Calu3 (cell line): Measurements from ENCODE around the gene CCKAR. TPM values are rescaled to one million over a fixed set of nuclear protein-coding genes. Genes with fewer than 3 reads are reported as not detected.

Experiments used
- BruUV-seq: library from RNA; stranded (reverse); fragments of 400-500 nt; replicated peaks from 2 replicates; lab custom pipeline; 2021; lab: Mats Ljungman, UMichigan
- CTCF ChIA-PET: fragments of 300-600 bp; sonication (Branson Sonifier 250); formaldehyde crosslinking; loops from one replicate; lab custom pipeline; 2022; ENCODE audit warnings: antibody characterized with exemption; lab: Charles Lee
- DNase-seq: peaks from one replicate; pipeline ENCODE4 v3.0.0; 2022
- H3K27ac Mint-ChIP-seq: one replicate; pipeline ENCODE4 v1.8.0; 2022; ENCODE audit warnings: mixed read lengths; ENCODE audit not compliant: unreplicated experiment
- H3K27me3 Mint-ChIP-seq: one replicate; pipeline ENCODE4 v1.8.0; 2022; ENCODE audit warnings: mixed read lengths; ENCODE audit not compliant: unreplicated experiment
- H3K36me3 Mint-ChIP-seq: one replicate; pipeline ENCODE4 v1.8.0; 2022; ENCODE audit warnings: mild to moderate bottlenecking, moderate library complexity, mixed read lengths; ENCODE audit not compliant: insufficient read depth, unreplicated experiment
- H3K4me1 Mint-ChIP-seq: one replicate; pipeline ENCODE4 v1.8.0; 2022; ENCODE audit warnings: mild to moderate bottlenecking, low read depth, mixed read lengths; ENCODE audit not compliant: unreplicated experiment
- H3K4me3 Mint-ChIP-seq: one replicate; pipeline ENCODE4 v1.8.0; 2022; ENCODE audit warnings: mild to moderate bottlenecking, low read depth, moderate library complexity, mixed read lengths; ENCODE audit not compliant: unreplicated experiment
- H3K9me3 Mint-ChIP-seq: one replicate; pipeline ENCODE4 v1.8.0; 2022; ENCODE audit warnings: low read depth, mixed read lengths; ENCODE audit not compliant: unreplicated experiment
- intact Hi-C: fragments of 100-400 bp; cut with micrococcal nuclease; formaldehyde crosslinking; loops from one replicate; pipeline ENCODE4 v1.10.0; 2022; ENCODE audit not compliant: unreplicated experiment
- total RNA-seq: library from RNA; stranded (reverse); gene quantifications from 2 replicates; pipeline ENCODE4 v1.2.3, GENCODE V29; 2022
- TF ChIP-seq, protein P1 (sequence below): fragments of 200-600 bp; IDR thresholded peaks from one replicate; pipeline ENCODE4 v1.8.0; 2022; ENCODE audit warnings: antibody characterized with exemption; ENCODE audit not compliant: unreplicated experiment

The CCKAR gene
- total RNA-seq, 1 experiment from 2014 or later = not detected

DNA sequence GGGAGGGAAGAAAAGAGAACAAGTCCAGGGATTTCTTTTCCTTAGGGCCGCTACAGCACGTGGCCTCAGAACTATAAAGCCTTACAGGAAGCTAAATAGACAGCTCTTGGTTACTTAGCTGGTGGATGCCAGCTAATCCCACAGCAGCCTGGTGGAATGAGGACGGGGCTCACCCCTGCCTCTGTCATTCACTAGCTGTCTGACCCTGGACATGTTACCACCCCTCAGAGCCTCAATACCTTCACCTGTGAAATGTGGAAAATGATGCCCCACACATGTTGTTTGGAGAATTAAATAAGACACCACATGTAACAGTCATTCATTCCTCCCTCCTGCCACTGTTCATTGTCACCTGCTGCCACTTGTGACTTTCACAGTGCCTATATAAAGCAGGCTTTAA lies 15.7 kb downstream of the CCKAR start:
- CTCF ChIA-PET = no interaction called here
- Mint-ChIP-seq H3K27me3 (peaks cover 18% of the 10 kb centered on the region), H3K4me3 (no peak overlapping the region), H3K36me3 (no peaks in the 10 kb centered on the region), H3K4me1 (no peaks in the 10 kb centered on the region), H3K9me3 (no peaks in the 10 kb centered on the region), H3K27ac (no peak overlapping the region)
- no TSS peak for BruUV-seq
- DNase-seq = no peak
- TF ChIP-seq, protein P1, sequence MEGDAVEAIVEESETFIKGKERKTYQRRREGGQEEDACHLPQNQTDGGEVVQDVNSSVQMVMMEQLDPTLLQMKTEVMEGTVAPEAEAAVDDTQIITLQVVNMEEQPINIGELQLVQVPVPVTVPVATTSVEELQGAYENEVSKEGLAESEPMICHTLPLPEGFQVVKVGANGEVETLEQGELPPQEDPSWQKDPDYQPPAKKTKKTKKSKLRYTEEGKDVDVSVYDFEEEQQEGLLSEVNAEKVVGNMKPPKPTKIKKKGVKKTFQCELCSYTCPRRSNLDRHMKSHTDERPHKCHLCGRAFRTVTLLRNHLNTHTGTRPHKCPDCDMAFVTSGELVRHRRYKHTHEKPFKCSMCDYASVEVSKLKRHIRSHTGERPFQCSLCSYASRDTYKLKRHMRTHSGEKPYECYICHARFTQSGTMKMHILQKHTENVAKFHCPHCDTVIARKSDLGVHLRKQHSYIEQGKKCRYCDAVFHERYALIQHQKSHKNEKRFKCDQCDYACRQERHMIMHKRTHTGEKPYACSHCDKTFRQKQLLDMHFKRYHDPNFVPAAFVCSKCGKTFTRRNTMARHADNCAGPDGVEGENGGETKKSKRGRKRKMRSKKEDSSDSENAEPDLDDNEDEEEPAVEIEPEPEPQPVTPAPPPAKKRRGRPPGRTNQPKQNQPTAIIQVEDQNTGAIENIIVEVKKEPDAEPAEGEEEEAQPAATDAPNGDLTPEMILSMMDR = no peak
- intact Hi-C loops = no loop called here

DNA sequence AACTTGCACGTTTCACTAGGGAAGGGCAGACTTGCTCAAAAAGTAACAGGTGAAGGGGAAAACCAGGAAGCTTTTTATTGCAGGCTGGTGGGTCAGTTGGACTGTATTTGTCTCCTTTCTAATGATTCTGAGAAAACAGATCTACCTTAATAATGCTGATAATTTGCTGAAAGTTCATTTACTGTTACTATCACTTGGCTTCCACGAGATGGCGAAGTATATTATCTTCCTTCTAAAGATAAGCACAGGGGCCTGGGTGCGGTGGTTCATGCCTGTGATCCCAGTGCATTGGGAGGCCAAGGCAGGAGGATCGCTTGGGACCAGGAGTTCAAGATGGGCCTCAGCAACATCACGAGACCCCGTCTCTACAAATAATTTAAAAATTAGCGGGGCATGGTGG lies 16.4 kb downstream of the CCKAR start:
- BruUV-seq = no TSS peak
- Mint-ChIP-seq H3K9me3 (no peaks in the 10 kb centered on the region), H3K27ac (no peak overlapping the region), H3K4me1 (no peaks in the 10 kb centered on the region), H3K4me3 (no peak overlapping the region), H3K36me3 (no peaks in the 10 kb centered on the region), H3K27me3 (peaks cover 22% of the 10 kb centered on the region)
- intact Hi-C loops = no loop called here
- CTCF ChIA-PET = no interaction called here
- TF ChIP-seq, protein P1 = no peak
- no peak for DNase-seq

DNA sequence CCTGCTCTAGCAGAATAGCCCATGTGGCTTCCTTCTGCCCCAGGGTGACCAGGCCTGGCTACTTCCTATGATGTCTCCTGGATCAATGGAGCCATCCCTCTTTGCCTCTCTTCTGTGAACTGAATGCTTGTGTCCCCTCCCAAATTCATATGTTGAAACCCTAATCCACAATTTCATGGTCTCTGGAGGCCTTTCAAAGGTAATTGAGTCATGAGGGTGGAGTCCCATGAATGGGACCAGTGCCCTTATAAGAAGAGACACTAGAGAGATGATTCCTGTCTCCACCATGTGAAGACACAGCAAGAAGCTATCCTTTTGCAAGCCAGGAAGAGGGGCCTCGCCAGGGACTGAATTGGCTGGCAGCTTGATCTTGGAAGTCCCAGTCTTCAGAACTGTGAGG lies 18.4 kb downstream of the CCKAR start:
- peaks cover 42% of the 10 kb centered on the region for H3K27me3 Mint-ChIP-seq
- DNase-seq = no peak

DNA sequence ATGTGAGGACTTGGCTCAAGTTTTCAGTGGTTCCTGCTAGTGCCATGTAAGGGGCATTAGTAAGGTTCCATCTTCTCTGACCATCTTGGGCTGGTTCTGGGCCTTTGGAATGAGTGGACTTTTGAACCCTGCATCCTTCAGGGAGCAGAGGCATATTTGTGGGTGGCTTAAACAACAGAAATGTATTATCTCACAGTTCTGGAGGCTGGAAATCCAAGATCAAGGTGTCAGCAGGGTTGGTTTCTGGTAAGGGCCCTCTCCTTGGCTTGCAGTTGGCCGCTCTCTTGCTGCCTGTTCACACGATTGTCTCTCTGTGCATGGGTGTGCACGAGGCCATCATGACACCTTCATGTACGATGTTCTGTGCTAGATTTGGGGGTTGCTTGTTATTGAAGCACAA lies 21.3 kb downstream of the CCKAR start:
- peaks cover 54% of the 10 kb centered on the region for H3K27me3 Mint-ChIP-seq
- H3K4me1 Mint-ChIP-seq = no peaks in the 10 kb centered on the region
- intact Hi-C loops = no loop called here
- no peak for DNase-seq
- CTCF ChIA-PET = no interaction called here
- BruUV-seq = no TSS peak
- no peak overlapping the region for H3K27ac Mint-ChIP-seq
- H3K9me3 Mint-ChIP-seq = no peaks in the 10 kb centered on the region
- TF ChIP-seq, protein P1 = no peak
- no peak overlapping the region for H3K4me3 Mint-ChIP-seq
- H3K36me3 Mint-ChIP-seq = no peaks in the 10 kb centered on the region

More for the DNA sequence above, 18.4 kb downstream of the CCKAR start:
- Mint-ChIP-seq H3K9me3 (no peaks in the 10 kb centered on the region), H3K36me3 (no peaks in the 10 kb centered on the region), H3K4me3 (no peak overlapping the region), H3K27ac (no peak overlapping the region), H3K4me1 (no peaks in the 10 kb centered on the region)
- intact Hi-C loops = no loop called here
- TF ChIP-seq, protein P1 = no peak
- no TSS peak for BruUV-seq
- CTCF ChIA-PET = no interaction called here
